Amniotic stem cell (primary cell): Measurements from ENCODE around the gene CEP128.

Source experiments
- DNase-seq: peaks from one replicate; lab custom pipeline; 2025; lab: John Stamatoyannopoulos, UW

CEP128 gene

GRCh38 chr14:80669426-80669825 is 272.1 kb downstream of the CEP128 start:
- DNase-seq = no peak

DNA sequence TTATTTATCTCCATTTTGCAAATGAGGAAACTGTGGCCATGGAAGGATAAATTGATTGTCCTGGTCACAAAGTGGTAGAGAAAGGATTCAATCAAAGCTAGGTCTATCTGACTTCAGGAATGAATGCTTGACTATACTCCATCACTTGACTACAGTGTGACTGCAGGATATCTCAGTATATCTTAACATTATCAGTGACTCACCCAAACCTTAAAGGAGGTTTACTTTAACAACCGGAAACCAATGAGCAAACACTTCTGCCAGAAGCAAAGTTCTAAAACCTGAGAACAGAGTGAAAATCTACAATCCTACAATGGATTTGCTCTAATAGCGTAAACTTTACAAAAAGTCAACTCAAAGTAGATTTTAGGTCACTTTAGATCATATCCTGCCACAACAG is 277.0 kb downstream of the CEP128 start:
- DNase-seq = no peak

DNA sequence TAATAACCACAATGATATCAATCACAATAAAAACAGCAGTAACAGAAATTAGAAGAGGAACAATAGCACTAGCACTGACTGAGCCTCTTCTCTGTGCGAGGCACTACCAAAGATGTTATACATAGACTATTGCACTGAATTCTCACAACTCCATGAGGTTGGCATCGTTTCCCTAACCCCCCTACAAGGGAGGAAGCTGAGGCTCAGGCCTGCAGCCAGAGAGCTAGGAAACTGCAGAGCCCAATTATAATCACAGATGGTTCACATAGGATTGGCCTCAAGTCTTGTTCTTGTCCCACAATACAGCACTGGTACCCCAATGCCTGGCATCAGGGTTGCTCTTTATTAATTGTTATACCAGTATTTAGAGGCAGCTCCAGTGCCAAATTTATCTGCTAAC is 278.0 kb downstream of the CEP128 start:
- DNase-seq = no peak

DNA sequence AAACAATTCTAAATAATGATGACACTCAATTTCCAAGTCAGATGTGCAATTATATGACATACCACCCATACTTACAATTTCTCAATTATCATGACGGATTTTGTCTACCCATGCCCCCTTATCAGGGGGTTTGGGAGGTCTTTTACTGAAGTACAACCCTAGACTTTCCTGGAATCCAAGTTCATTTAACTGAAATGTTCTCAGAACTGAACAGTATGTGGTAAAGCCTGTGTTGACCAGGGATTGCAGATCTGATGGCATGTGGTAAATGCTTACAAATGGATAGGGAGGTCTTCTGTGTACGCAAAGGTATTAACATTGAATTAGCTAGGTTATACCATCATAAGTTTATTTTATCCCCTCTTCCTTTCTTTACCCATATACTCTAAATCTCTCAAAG is 281.8 kb downstream of the CEP128 start:
- DNase-seq = no peak

DNA sequence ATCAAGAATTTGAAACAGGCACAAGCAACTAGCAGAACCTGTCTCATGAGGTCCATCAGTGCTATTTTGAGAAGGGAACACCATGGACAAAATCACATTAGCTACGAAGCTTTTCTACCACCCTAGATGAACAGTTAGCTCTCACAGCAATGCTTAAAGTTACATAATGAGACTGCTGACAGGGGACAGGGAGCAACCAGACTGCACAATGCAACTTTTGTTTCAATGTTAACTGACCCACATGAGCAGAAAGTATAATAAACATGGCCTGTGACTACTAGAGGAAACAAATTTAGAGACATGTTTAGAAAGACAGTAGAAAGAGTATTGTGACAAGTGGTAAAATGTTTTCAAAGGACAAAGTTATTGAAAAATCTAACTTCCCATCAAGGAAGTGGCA is 282.8 kb downstream of the CEP128 start:
- no peak for DNase-seq

DNA sequence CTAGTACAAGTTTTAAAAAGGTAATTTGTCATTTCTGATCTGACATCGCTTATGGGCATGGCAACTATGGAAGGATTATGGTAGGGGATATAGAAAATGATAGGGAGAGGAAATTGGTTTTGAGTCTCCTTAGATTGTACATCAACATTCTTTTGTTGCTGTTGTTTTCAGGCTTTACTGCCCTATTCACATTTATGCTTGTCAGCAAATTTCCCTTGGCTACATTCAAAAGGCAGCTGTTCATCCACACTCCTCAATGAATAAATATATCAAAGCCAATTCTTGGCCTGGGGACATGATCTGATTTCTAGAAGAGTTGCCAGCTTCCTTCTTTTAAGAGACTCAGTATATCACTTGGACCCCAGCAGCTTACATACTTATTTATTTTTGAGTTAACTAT is 283.4 kb downstream of the CEP128 start:
- DNase-seq = no peak

- DNase-seq = no peak
Observed at GRCh38 chr14:80653956-80654355, 287.6 kb downstream of the CEP128 start.

DNA sequence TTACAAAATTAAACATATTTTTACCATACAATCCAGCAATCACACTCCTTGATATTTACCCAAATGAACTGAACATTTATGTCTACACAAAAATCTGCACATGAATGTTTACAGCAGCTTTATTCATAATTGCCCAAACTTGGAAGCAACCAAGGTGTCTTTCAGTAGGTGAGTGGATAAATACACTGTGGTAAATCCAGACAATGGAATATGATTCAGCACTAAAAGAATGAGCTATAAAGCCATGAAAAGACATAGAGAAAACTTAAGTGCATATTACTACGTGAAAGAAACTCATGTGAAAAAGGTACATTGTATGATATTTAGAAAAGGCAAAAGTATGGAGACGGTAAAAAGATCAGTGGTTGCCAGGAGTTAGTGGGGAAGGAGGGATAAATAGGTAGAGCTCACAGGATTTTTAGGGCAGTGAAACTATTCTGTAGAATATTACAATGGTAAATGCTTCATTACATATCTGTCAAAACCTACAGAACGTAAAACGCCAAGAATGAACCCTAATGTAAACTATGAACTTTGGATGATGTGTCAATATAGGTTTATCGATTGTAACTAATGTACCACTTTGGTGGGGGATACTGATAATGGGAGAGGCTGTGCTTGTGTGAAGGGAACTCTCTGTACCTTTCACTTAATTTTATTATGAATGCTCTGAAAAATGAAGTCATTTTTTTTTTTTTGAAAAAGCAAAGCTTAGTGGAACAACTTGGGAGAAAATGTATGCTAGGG is 295.7 kb downstream of the CEP128 start:
- DNase-seq = no peak

GRCh38 chr14:80644826-80645225 is 296.7 kb downstream of the CEP128 start:
- no peak for DNase-seq

GRCh38 chr14:80638620-80639515 is 302.7 kb downstream of the CEP128 start:
- DNase-seq = no peak

DNA sequence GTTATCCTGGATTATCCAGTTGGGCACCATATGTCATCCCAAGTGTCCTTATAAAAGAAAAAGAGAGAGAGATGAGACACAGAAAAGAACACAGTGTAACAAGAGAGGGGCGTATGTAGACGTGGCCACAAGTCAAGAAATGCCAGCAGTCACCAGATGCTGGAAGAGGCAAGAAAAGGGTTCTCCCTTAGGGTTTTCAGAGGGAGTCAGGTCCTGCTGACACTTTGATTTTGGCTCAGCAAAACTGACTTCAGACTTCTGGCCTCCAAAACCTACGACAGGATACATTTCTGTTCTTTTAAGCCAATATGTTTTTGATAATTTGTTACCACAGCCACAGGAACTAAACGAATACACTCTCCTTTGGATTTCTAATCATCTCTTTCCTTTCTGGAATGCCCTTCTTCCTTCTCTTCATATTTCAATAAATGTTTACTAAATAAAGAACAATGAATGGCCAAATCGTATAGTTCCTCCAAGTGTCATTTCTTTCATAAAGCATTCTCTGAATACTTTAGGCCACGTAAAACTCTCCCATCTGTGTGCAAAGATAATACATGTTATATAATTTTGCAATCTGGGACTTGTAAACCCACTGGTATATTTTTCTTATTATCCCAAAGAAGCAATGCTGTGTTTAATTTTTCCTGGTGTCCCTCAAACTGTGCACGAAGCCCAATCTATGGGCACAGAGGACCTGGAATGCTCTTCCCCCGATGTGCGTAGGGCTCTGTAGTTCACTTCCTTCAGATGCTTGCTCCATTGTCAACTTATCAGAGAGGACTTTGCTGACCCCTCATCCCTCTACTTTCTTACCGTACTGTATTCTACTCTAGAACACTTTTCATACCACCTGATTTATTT is 303.6 kb downstream of the CEP128 start:
- no peak for DNase-seq

- no peak for DNase-seq
Observed at GRCh38 chr14:80636071-80636470, 305.5 kb downstream of the CEP128 start.

- no peak for DNase-seq
Observed at GRCh38 chr14:80634106-80634758, 307.3 kb downstream of the CEP128 start.

GRCh38 chr14:80629606-80630005 is 311.9 kb downstream of the CEP128 start:
- no peak for DNase-seq

DNA sequence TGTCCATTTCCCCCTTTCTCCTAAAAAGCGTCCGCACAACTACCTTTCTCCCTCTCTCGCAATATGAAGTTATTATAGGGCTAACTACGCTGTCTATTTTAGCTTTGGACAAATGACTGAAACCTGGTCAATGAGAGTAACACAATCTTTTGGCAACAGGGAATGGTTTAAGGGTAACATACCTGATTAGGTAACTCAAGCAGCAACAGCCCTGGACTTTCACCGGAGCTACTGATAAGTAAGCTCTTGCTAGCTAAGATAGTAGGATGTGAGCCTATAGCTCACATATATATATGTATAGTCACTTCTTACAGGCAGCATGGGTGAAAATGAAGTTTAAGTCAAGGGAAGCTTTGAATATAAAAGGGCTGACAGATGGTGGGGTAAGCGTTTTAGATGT is 313.0 kb downstream of the CEP128 start:
- DNase-seq = no peak

GRCh38 chr14:80627745-80628144 is 313.8 kb downstream of the CEP128 start:
- DNase-seq = no peak

GRCh38 chr14:80624581-80624980 is 317.0 kb downstream of the CEP128 start:
- no peak for DNase-seq

GRCh38 chr14:80621701-80622100 is 319.8 kb downstream of the CEP128 start:
- no peak for DNase-seq

DNA sequence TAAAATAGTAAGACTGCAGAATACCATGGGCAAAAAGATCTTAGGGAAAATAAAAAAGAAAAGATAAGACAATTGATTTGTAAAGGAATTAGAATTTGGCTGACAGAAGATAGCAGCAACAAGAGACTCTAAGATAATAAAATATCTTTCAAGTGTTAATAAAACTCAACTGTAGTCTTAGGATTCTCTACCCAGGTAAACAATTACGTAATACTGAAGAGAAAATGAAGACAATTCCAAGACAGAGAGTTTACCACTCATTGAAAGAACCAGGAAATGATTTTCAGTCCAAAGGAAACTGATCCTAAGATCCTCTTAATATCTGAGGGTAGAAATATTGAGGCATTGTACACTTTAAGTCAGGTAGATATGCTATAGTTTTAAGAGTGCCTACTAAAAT is 321.1 kb downstream of the CEP128 start:
- no peak for DNase-seq

DNA sequence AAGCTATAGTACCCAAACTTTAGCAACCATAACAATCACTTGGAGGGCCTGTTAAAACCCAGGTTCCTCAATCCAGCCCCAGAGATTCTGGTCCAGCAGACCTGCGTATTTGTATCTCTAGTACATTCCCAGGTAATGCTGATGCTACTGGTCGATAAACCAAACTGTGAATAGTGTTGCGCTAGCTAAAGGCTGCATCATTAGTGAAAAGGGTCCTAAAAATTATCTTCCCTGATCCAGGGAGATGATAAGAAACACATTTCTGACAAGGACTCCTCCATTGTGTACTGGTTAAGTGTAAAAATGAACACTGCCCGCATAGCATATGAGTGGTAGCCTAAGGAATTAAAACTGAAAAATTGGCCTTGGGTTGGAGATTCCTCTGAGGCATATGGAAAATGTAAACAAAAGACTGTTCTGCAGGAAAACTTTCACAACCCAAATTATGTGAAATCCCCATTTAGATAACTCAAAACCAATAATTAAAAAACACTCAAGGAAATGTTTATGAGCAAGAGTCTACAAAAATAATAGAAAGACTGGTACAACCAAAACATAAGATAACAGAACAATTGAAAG is 322.7 kb downstream of the CEP128 start:
- no peak for DNase-seq

- no peak for DNase-seq
Observed at GRCh38 chr14:80615831-80616230, 325.7 kb downstream of the CEP128 start.
